ENCODE measurements around the gene GLI1.
A peak's percentile ranks its signal among the peaks of the same experiment; 100 is the strongest.

GLI1 gene

GRCh38 chr12:57456737-57457490, 2.7 kb upstream of the GLI1 start:
- no peak for TF ChIP-seq CTCF (IDR thresholded peaks at IDR 0.05; ENCODE audit: insufficient read depth, low read depth, low read length, missing control alignments)
- DNase-seq (ENCODE audit: low read depth), result no peak
- no peak overlapping the region for H3K4me3 ChIP-seq (ENCODE audit: low read depth, low read length)

- TF ChIP-seq CTCF (IDR thresholded peaks at IDR 0.05; ENCODE audit: insufficient read depth, low read depth, low read length, missing control alignments), result no peak
- peak overlapping the region; percentile 61 for H3K4me3 ChIP-seq (ENCODE audit: low read depth, low read length)
- DNase-seq (ENCODE audit: low read depth), result no peak
Observed at GRCh38 chr12:57458665-57459054, 925 bp upstream of the GLI1 start.

- DNase-seq (ENCODE audit: low read depth), result peak; percentile 97
- TF ChIP-seq CTCF (IDR thresholded peaks at IDR 0.05; ENCODE audit: insufficient read depth, low read depth, low read length, missing control alignments), result peak; percentile 94
- peak overlapping the region; percentile 61 for H3K4me3 ChIP-seq (ENCODE audit: low read depth, low read length)
Observed at GRCh38 chr12:57459055-57459749, 383 bp upstream of the GLI1 start.

GRCh38 chr12:57460468-57460784, 841 bp downstream of the GLI1 start:
- no peak for TF ChIP-seq CTCF (IDR thresholded peaks at IDR 0.05; ENCODE audit: insufficient read depth, low read depth, low read length, missing control alignments)
- DNase-seq (ENCODE audit: low read depth), result no peak
- H3K4me3 ChIP-seq (ENCODE audit: low read depth, low read length), result no peak overlapping the region

GRCh38 chr12:57460841-57461275, 1.3 kb downstream of the GLI1 start:
- no peak for TF ChIP-seq CTCF (IDR thresholded peaks at IDR 0.05; ENCODE audit: insufficient read depth, low read depth, low read length, missing control alignments)
- no peak for DNase-seq (ENCODE audit: low read depth)
- H3K4me3 ChIP-seq (ENCODE audit: low read depth, low read length), result peak overlapping the region; percentile 71

GRCh38 chr12:57461276-57461916, 1.8 kb downstream of the GLI1 start:
- peak overlapping the region; percentile 71 for H3K4me3 ChIP-seq (ENCODE audit: low read depth, low read length)
- DNase-seq (ENCODE audit: low read depth), result no peak
- TF ChIP-seq CTCF (IDR thresholded peaks at IDR 0.05; ENCODE audit: insufficient read depth, low read depth, low read length, missing control alignments), result no peak
